ENCODE measurements around the gene SMAD3.

SMAD3 gene

GRCh38 chr15:67116742-67117141, 51.3 kb downstream of the SMAD3 start:
- H3K36me3 ChIP-seq = no peaks in the 10 kb centered on the region
- no peak overlapping the region for H3K4me3 ChIP-seq (ENCODE audit: low read depth, low read length)
- DNase-seq = no peak

GRCh38 chr15:67117370-67117769, 52.0 kb downstream of the SMAD3 start:
- TF ChIP-seq CTCF (IDR thresholded peaks at IDR 0.05; ENCODE audit: low read depth, low read length) = no peak
- no peak overlapping the region for H3K27ac ChIP-seq

More at GRCh38 chr15:67116742-67117141, 51.3 kb downstream of the SMAD3 start:
- TF ChIP-seq CTCF (IDR thresholded peaks at IDR 0.05; ENCODE audit: low read depth, low read length) = no peak
- H3K9me3 ChIP-seq (ENCODE audit: severe bottlenecking) = no peaks in the 10 kb centered on the region
- no peak overlapping the region for H3K27ac ChIP-seq
- H3K27me3 ChIP-seq (ENCODE audit: insufficient read depth, low read depth, severe bottlenecking) = no peaks in the 10 kb centered on the region

GRCh38 chr15:67118808-67119207, 53.4 kb downstream of the SMAD3 start:
- DNase-seq = no peak
- no peaks in the 10 kb centered on the region for H3K36me3 ChIP-seq
- no peaks in the 10 kb centered on the region for H3K27me3 ChIP-seq (ENCODE audit: insufficient read depth, low read depth, severe bottlenecking)
- no peak overlapping the region for H3K4me3 ChIP-seq (ENCODE audit: low read depth, low read length)
- TF ChIP-seq CTCF (IDR thresholded peaks at IDR 0.05; ENCODE audit: low read depth, low read length) = no peak
- no peaks in the 10 kb centered on the region for H3K9me3 ChIP-seq (ENCODE audit: severe bottlenecking)
- no peak overlapping the region for H3K27ac ChIP-seq

More at GRCh38 chr15:67117370-67117769, 52.0 kb downstream of the SMAD3 start:
- Histone ChIP-seq H3K27me3 (ENCODE audit: insufficient read depth, low read depth, severe bottlenecking) (no peaks in the 10 kb centered on the region), H3K36me3 (no peaks in the 10 kb centered on the region), H3K4me3 (ENCODE audit: low read depth, low read length) (no peak overlapping the region), H3K9me3 (ENCODE audit: severe bottlenecking) (no peaks in the 10 kb centered on the region)
- no peak for DNase-seq

GRCh38 chr15:67119238-67119846, 53.9 kb downstream of the SMAD3 start:
- Histone ChIP-seq H3K36me3 (no peaks in the 10 kb centered on the region), H3K27me3 (ENCODE audit: insufficient read depth, low read depth, severe bottlenecking) (no peaks in the 10 kb centered on the region)
- no peak for TF ChIP-seq CTCF (IDR thresholded peaks at IDR 0.05; ENCODE audit: low read depth, low read length)

GRCh38 chr15:67120009-67120838, 54.8 kb downstream of the SMAD3 start:
- H3K27ac ChIP-seq = no peak overlapping the region
- no peak for TF ChIP-seq CTCF (IDR thresholded peaks at IDR 0.05; ENCODE audit: low read depth, low read length)
- H3K36me3 ChIP-seq = no peaks in the 10 kb centered on the region
- no peak overlapping the region for H3K4me3 ChIP-seq (ENCODE audit: low read depth, low read length)
- H3K9me3 ChIP-seq (ENCODE audit: severe bottlenecking) = no peaks in the 10 kb centered on the region
- no peaks in the 10 kb centered on the region for H3K27me3 ChIP-seq (ENCODE audit: insufficient read depth, low read depth, severe bottlenecking)
- DNase-seq = no peak

More at GRCh38 chr15:67119238-67119846, 53.9 kb downstream of the SMAD3 start:
- no peaks in the 10 kb centered on the region for H3K9me3 ChIP-seq (ENCODE audit: severe bottlenecking)
- no peak for DNase-seq
- H3K4me3 ChIP-seq (ENCODE audit: low read depth, low read length) = no peak overlapping the region
- no peak overlapping the region for H3K27ac ChIP-seq
